H1 (cell line): Measurements from ENCODE around the gene CADM2. TPM values are rescaled to one million over a fixed set of nuclear protein-coding genes. Genes with fewer than 3 reads are reported as not detected.

Experiments
- CTCF ChIA-PET: fragments of 300-600 bp; sonication (Branson Sonifier 250); formaldehyde crosslinking; loops from one replicate; lab custom pipeline; 2021; ENCODE audit not compliant: partially characterized antibody; lab: Charles Lee
- POLR2A ChIA-PET: fragments of 300-600 bp; sonication (Branson Sonifier 250); formaldehyde crosslinking; loops from one replicate; lab custom pipeline; 2021; ENCODE audit warnings: inconsistent platforms; ENCODE audit not compliant: partially characterized antibody; lab: Charles Lee
- DNase-seq, 2 experiments: peaks; one replicate each; pipeline versions ENCODE4 v3.0.0 to v3.0.0-alpha.2; 2010 to 2022; ENCODE audit warnings: low spot score in 2 of 2, low read depth in 1 of 2, mixed read lengths in 1 of 2
- FAIRE-seq: peaks from 2 replicates; lab custom pipeline; 2011; peaks lifted over from hg19 to GRCh38; lab: Jason Lieb, UNC
- H2AFZ ChIP-seq: 2 replicates; pipeline ENCODE4 v1.8.1; 2012; ENCODE audit warnings: low read length, inconsistent platforms
- H2AK5ac ChIP-seq: 2 replicates; pipeline ENCODE4 v1.6.1; 2013; ENCODE audit warnings: low read depth, low read length
- H2BK120ac ChIP-seq: replicated peaks from 2 replicates; pipeline ENCODE3; 2013; ENCODE audit warnings: low read depth, low read length, inconsistent platforms
- H2BK12ac ChIP-seq: 2 replicates; pipeline ENCODE4 v1.6.1; 2013; ENCODE audit warnings: low read depth, low read length
- H2BK15ac ChIP-seq: 2 replicates; pipeline ENCODE4 v1.6.1; 2013; ENCODE audit warnings: low read length
- H2BK20ac ChIP-seq: 2 replicates; pipeline ENCODE4 v1.6.1; 2013; ENCODE audit warnings: low read length
- H2BK5ac ChIP-seq: 2 replicates; pipeline ENCODE4 v1.6.1; 2013; ENCODE audit warnings: low read depth, low read length
- H3K14ac ChIP-seq: 2 replicates; pipeline ENCODE4 v1.6.1; 2013; ENCODE audit warnings: inconsistent platforms; ENCODE audit not compliant: insufficient read length
- H3K18ac ChIP-seq: 2 replicates; pipeline ENCODE4 v1.6.1; 2013; ENCODE audit warnings: low read length; ENCODE audit errors: extremely low read depth
- H3K23ac ChIP-seq: 2 replicates; pipeline ENCODE4 v1.6.1; 2013; ENCODE audit warnings: inconsistent platforms; ENCODE audit not compliant: insufficient read length
- H3K23me2 ChIP-seq: 2 replicates; pipeline ENCODE4 v1.6.1; 2013; ENCODE audit warnings: low read depth, low read length
- H3K27ac ChIP-seq: 2 replicates; pipeline ENCODE4 v1.6.1; 2011; ENCODE audit warnings: low read depth, low read length, inconsistent platforms
- H3K27me3 ChIP-seq, 4 experiments: replicated peaks in 1 of 4; 1 replicate in 1 of 4; 2 replicates in 3 of 4; pipeline versions ENCODE4 v1.6.1 to v1.8.1; 2011 to 2013; ENCODE audit warnings: low read length in 3 of 4, mild to moderate bottlenecking in 3 of 4, inconsistent platforms in 2 of 4, mixed read lengths in 2 of 4, moderate library complexity in 1 of 4; ENCODE audit not compliant: control insufficient read depth in 3 of 4, insufficient read depth in 3 of 4; ENCODE audit errors: extremely low read depth in 1 of 4
- H3K36me3 ChIP-seq, 4 experiments: 2 replicates each; pipeline versions ENCODE4 v1.6.1 to v1.8.1; 2011 to 2013; ENCODE audit warnings: mild to moderate bottlenecking in 4 of 4, low read length in 3 of 4, moderate library complexity in 2 of 4, control low read depth in 1 of 4, inconsistent platforms in 1 of 4; ENCODE audit not compliant: insufficient read depth in 4 of 4, control insufficient read depth in 2 of 4
- H3K4ac ChIP-seq: replicated peaks from 2 replicates; pipeline ENCODE3; 2013; ENCODE audit warnings: low read length, low read depth, mixed read lengths, inconsistent platforms; ENCODE audit not compliant: insufficient read length
- H3K4me1 ChIP-seq, 4 experiments: replicated peaks in 1 of 4; 1 replicate in 1 of 4; 2 replicates in 3 of 4; pipeline versions ENCODE4 v1.6.1 to v1.8.1; 2011 to 2013; ENCODE audit warnings: low read length in 3 of 4, inconsistent platforms in 2 of 4, mixed read lengths in 1 of 4; ENCODE audit not compliant: insufficient read depth in 4 of 4, control insufficient read depth in 3 of 4
- H3K4me2 ChIP-seq, 2 experiments: 2 replicates each; pipeline versions ENCODE4 v1.6.1 to v1.8.1; 2011 to 2013; ENCODE audit warnings: low read depth in 2 of 2, low read length in 2 of 2, control low read depth in 1 of 2, inconsistent platforms in 1 of 2, mild to moderate bottlenecking in 1 of 2; ENCODE audit not compliant: insufficient read depth in 1 of 2
- H3K4me3 ChIP-seq, 4 experiments: fragments of 200-600, 300-600 bp in 1 of 4; sonication (generic), shearing (Covaris generic), sonication (Bioruptor Twin) in 1 of 4; 2 replicates each; pipeline versions ENCODE4 v1.5.1 to v1.8.1; 2011 to 2016; ENCODE audit warnings: low read length in 4 of 4, low read depth in 3 of 4, control low read depth in 2 of 4, inconsistent platforms in 2 of 4, mild to moderate bottlenecking in 2 of 4, mixed read lengths in 1 of 4, moderate library complexity in 1 of 4; ENCODE audit not compliant: insufficient read depth in 2 of 4; ENCODE audit errors: extremely low read depth in 1 of 4
- H3K56ac ChIP-seq: replicated peaks from 2 replicates; pipeline ENCODE3; 2013; ENCODE audit warnings: low read depth, mild to moderate bottlenecking, mixed read lengths, low read length, inconsistent platforms; ENCODE audit not compliant: insufficient read length
- H3K79me1 ChIP-seq: 2 replicates; pipeline ENCODE4 v1.6.1; 2013; ENCODE audit warnings: low read depth, low read length, control low read depth
- H3K79me2 ChIP-seq, 2 experiments: 2 replicates each; pipeline versions ENCODE4 v1.6.1 to v1.8.1; 2012 to 2013; ENCODE audit warnings: low read length in 2 of 2, mild to moderate bottlenecking in 2 of 2, inconsistent platforms in 1 of 2; ENCODE audit not compliant: insufficient read depth in 2 of 2, control insufficient read depth in 1 of 2
- H3K9ac ChIP-seq, 4 experiments: replicated peaks in 1 of 4; 1 replicate in 1 of 4; 2 replicates in 3 of 4; pipeline versions ENCODE4 v1.6.1 to v1.8.1; 2011 to 2013; ENCODE audit warnings: low read depth in 3 of 4, low read length in 3 of 4, control low read depth in 2 of 4, mild to moderate bottlenecking in 2 of 4, moderate library complexity in 2 of 4, inconsistent platforms in 1 of 4; ENCODE audit errors: extremely low read depth in 1 of 4
- H3K9me3 ChIP-seq, 2 experiments: 2 replicates each; pipeline versions ENCODE4 v1.6.1 to v1.8.1; 2012 to 2013; ENCODE audit warnings: mild to moderate bottlenecking in 2 of 2, moderate library complexity in 2 of 2, control low read depth in 1 of 2, inconsistent platforms in 1 of 2, low read depth in 1 of 2, low read length in 1 of 2, mixed read lengths in 1 of 2; ENCODE audit not compliant: insufficient read depth in 2 of 2
- H4K20me1 ChIP-seq, 2 experiments: replicated peaks in 1 of 2; 2 replicates each; pipeline versions ENCODE3 to v1.8.1; 2011 to 2013; ENCODE audit warnings: inconsistent platforms in 2 of 2, low read length in 2 of 2, mild to moderate bottlenecking in 1 of 2; ENCODE audit not compliant: insufficient read depth in 2 of 2, control insufficient read depth in 1 of 2
- H4K5ac ChIP-seq: 2 replicates; pipeline ENCODE4 v1.6.1; 2013; ENCODE audit warnings: low read length, low read depth, mixed read lengths, inconsistent platforms; ENCODE audit not compliant: insufficient read length
- H4K8ac ChIP-seq: 2 replicates; pipeline ENCODE4 v1.8.0; 2013; ENCODE audit warnings: mild to moderate bottlenecking, moderate library complexity, low read length, inconsistent platforms; ENCODE audit not compliant: insufficient read depth; ENCODE audit errors: extremely low read depth
- H4K91ac ChIP-seq: replicated peaks from 2 replicates; pipeline ENCODE3; 2013; ENCODE audit warnings: low read length, mixed read lengths, inconsistent platforms; ENCODE audit not compliant: insufficient read length
- FOSL1 ChIP-seq: IDR thresholded peaks from 2 replicates; pipeline ENCODE4 v1.6.1; 2011; ENCODE audit warnings: mild to moderate bottlenecking, low read depth, low read length, moderate library complexity; ENCODE audit not compliant: insufficient read depth
- JUN ChIP-seq: IDR thresholded peaks from 2 replicates; pipeline ENCODE4 v1.6.1; 2011; ENCODE audit warnings: low read depth, mild to moderate bottlenecking, improper control_type of control experiment, low read length
- NRF1 ChIP-seq: IDR thresholded peaks from 2 replicates; pipeline ENCODE4 v1.6.1; 2011; ENCODE audit warnings: mild to moderate bottlenecking, low read depth, low read length, improper control_type of control experiment
- POLR2A ChIP-seq, 2 experiments: IDR thresholded peaks; 1 replicate in 1 of 2; 2 replicates in 1 of 2; pipeline ENCODE4 v1.6.1; 2011; ENCODE audit warnings: low read depth in 2 of 2, low read length in 2 of 2, mild to moderate bottlenecking in 2 of 2; ENCODE audit errors: control extremely low read depth in 1 of 2
- RXRA ChIP-seq: IDR thresholded peaks from 2 replicates; pipeline ENCODE4 v1.6.1; 2011; ENCODE audit warnings: low read depth, mild to moderate bottlenecking, low read length, moderate library complexity; ENCODE audit not compliant: insufficient read depth
- WGBS, 2 experiments: shearing (Covaris generic) in 1 of 2; methylation state at CpG; one replicate each; pipeline versions ENCODE4 v1.1.6 to v1.1.7; 2013 to 2015; ENCODE audit warnings: low lambda C conversion rate in 2 of 2, mixed read lengths in 2 of 2, inconsistent platforms in 1 of 2, low coverage in 1 of 2, missing lambda C conversion rate in 1 of 2; ENCODE audit not compliant: insufficient replicate concordance in 2 of 2, insufficient coverage in 1 of 2, insufficient read length in 1 of 2; ENCODE audit errors: extremely low coverage in 1 of 2, missing lambda C conversion rate in 1 of 2; 5-methylcytosine and 5-hydroxymethylcytosine counted together
- polyA plus RNA-seq, 7 experiments: library from polyadenylated mRNA; depleted of rRNA in 3 of 7; stranded (reverse) in 5 of 7; unstranded in 2 of 7; fragments of >200 nt in 5 of 7; fragments of 200-250 nt in 2 of 7; gene quantifications; 1 replicate in 5 of 7; 2 replicates in 1 of 7; 4 replicates in 1 of 7; pipeline versions ENCODE4 v1.2.1 to v1.2.3, GENCODE V29; 2011 to 2013; ENCODE audit warnings: missing spikeins in 2 of 7, mixed read lengths in 2 of 7
- total RNA-seq: library from RNA; stranded (reverse); fragmentation: NEBNext Ultra II Directional; extraction: Animal tissue kit (Norgen Biotek cat#: 25700); gene quantifications from 2 replicates; pipeline ENCODE4 v1.2.1, GENCODE V29; 2021
- TF ChIP-seq, protein P1 (sequence below): IDR thresholded peaks from 2 replicates; pipeline ENCODE4 v1.6.1; 2011; ENCODE audit warnings: low read depth, mild to moderate bottlenecking, low read length; ENCODE audit not compliant: insufficient read depth

CADM2 gene
- total and polyA plus RNA-seq, 2 of the 8 experiments (the other 6 are each of a cell fraction or from before 2014, with no cell fraction given) = 14.9 to 20.9 TPM

- no peaks in the 10 kb centered on the region for H3K9me3 ChIP-seq
- H4K5ac ChIP-seq = no peak overlapping the region
- H3K27me3 ChIP-seq = no peaks in the 10 kb centered on the region
- no peaks in the 10 kb centered on the region for H3K23me2 ChIP-seq
- H2BK120ac ChIP-seq = no peak overlapping the region
- H3K23ac ChIP-seq = no peak overlapping the region
- no peak overlapping the region for H2BK5ac ChIP-seq
- ChIA-PET CTCF (interaction anchor here (0.7 kb wide), 2 partner anchors 12 to 71 kb away, joined by 3 read pairs; no protein-coding TSS in a partner anchor), POLR2A (no interaction called here)
- no peak overlapping the region for H3K4me2 ChIP-seq
- H3K4me1 ChIP-seq = no peaks in the 10 kb centered on the region
- no peak overlapping the region for H2BK20ac ChIP-seq
- no peak overlapping the region for H3K56ac ChIP-seq
- no peak overlapping the region for H4K91ac ChIP-seq
- no peak overlapping the region for H3K18ac ChIP-seq
- no peaks in the 10 kb centered on the region for H3K36me3 ChIP-seq
- H2BK15ac ChIP-seq = no peak overlapping the region
- no peaks in the 10 kb centered on the region for H3K79me1 ChIP-seq
- no peak overlapping the region for H3K4me3 ChIP-seq
- no peak for FAIRE-seq
- 86% methylated on average over 1 of the region's 1 CpG; no CpG with 5 or more reads in 1 of the 2 experiments for WGBS, 2 experiments
- H3K27ac ChIP-seq = no peak overlapping the region
- no peak overlapping the region for H3K4ac ChIP-seq
- H2BK12ac ChIP-seq = no peak overlapping the region
- H4K8ac ChIP-seq = no peak overlapping the region
- H2AK5ac ChIP-seq = no peak overlapping the region
- H4K20me1 ChIP-seq = no peaks in the 10 kb centered on the region
- H3K14ac ChIP-seq = no peak overlapping the region
- no peak overlapping the region for H3K9ac ChIP-seq
- H3K79me2 ChIP-seq = no peaks in the 10 kb centered on the region
- no peak for DNase-seq
- TF ChIP-seq JUN = no peak
- no peak for TF ChIP-seq POLR2A (IDR thresholded peaks at IDR 0.05; ENCODE audit: control extremely low read depth in 1 of 2, low read depth in 2 of 2, low read length in 2 of 2)
- TF ChIP-seq, protein P1, sequence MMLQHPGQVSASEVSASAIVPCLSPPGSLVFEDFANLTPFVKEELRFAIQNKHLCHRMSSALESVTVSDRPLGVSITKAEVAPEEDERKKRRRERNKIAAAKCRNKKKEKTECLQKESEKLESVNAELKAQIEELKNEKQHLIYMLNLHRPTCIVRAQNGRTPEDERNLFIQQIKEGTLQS = no peak
- no peak for TF ChIP-seq NRF1
- no peak for TF ChIP-seq RXRA
- no peak for TF ChIP-seq FOSL1
- no peak overlapping the region for H2AFZ ChIP-seq
These were observed 211.9 kb downstream of the CADM2 start for GRCh38 chr3:85170646-85171045.
